ENCODE data around the gene MYO5B.

- TF ChIP-seq, protein P1, sequence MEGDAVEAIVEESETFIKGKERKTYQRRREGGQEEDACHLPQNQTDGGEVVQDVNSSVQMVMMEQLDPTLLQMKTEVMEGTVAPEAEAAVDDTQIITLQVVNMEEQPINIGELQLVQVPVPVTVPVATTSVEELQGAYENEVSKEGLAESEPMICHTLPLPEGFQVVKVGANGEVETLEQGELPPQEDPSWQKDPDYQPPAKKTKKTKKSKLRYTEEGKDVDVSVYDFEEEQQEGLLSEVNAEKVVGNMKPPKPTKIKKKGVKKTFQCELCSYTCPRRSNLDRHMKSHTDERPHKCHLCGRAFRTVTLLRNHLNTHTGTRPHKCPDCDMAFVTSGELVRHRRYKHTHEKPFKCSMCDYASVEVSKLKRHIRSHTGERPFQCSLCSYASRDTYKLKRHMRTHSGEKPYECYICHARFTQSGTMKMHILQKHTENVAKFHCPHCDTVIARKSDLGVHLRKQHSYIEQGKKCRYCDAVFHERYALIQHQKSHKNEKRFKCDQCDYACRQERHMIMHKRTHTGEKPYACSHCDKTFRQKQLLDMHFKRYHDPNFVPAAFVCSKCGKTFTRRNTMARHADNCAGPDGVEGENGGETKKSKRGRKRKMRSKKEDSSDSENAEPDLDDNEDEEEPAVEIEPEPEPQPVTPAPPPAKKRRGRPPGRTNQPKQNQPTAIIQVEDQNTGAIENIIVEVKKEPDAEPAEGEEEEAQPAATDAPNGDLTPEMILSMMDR (conservative IDR thresholded peaks at IDR 0.05): no peak
- no peak for TF ChIP-seq ZFX (IDR thresholded peaks at IDR 0.05)
Observed at GRCh38 chr18:50195689-50196088, 742 bp upstream of the MYO5B start.
